Measurements from ENCODE around the gene CLDN20.

CLDN20 gene

GRCh38 chr6:155241966-155242365 is 21.8 kb upstream of the CLDN20 start:
- H3K4me3 ChIP-seq = no peak overlapping the region
- H3K27ac ChIP-seq = no peak overlapping the region

GRCh38 chr6:155244434-155244833 is 19.4 kb upstream of the CLDN20 start:
- Histone ChIP-seq H3K27ac (no peak overlapping the region), H3K4me3 (no peak overlapping the region)

- no peak overlapping the region for H3K27ac ChIP-seq
Measured at GRCh38 chr6:155245193-155245592, 18.6 kb upstream of the CLDN20 start.

GRCh38 chr6:155245831-155246230 is 18.0 kb upstream of the CLDN20 start:
- H3K4me3 ChIP-seq = no peak overlapping the region
- no peak overlapping the region for H3K27ac ChIP-seq

More at GRCh38 chr6:155245193-155245592, 18.6 kb upstream of the CLDN20 start:
- no peak overlapping the region for H3K4me3 ChIP-seq

GRCh38 chr6:155246825-155247224 is 17.0 kb upstream of the CLDN20 start:
- Histone ChIP-seq H3K27ac (no peak overlapping the region), H3K4me3 (no peak overlapping the region)

- peak overlapping the region in 1 of 21 experiments; percentile 28 for H3K27ac ChIP-seq
- H3K4me3 ChIP-seq = no peak overlapping the region
Measured at GRCh38 chr6:155247618-155248007, 16.2 kb upstream of the CLDN20 start.

- H3K4me3 ChIP-seq = peak overlapping the region in 1 of 7 experiments; percentile 11
- H3K27ac ChIP-seq = peak overlapping the region in 1 of 21 experiments; percentile 28
Measured at GRCh38 chr6:155248008-155249001, 15.5 kb upstream of the CLDN20 start.

- Histone ChIP-seq H3K27ac (no peak overlapping the region), H3K4me3 (no peak overlapping the region)
Measured at GRCh38 chr6:155250701-155251381, 13.0 kb upstream of the CLDN20 start.

GRCh38 chr6:155252581-155252980 is 11.2 kb upstream of the CLDN20 start:
- Histone ChIP-seq H3K4me3 (no peak overlapping the region), H3K27ac (no peak overlapping the region)

DNA sequence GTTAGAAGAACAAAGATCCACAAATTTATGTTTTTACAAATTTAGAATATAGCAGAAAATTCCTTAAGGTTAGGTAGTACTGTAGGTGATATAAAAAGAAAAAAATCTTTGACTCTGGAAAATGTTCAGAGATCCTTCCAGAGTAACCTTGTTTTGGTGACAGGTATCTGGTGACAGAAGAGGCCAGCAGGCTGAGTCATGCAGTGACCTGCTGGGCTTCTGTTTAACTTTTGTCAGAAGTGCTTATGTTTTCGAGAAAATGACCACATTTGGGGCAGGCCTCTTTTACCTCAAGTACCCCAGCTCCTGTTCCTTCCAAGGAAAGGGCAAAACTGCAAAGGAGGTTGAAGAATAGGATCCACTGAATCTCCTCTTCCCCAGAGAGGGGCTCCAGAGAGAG is 10.5 kb upstream of the CLDN20 start:
- Histone ChIP-seq H3K4me3 (no peak overlapping the region), H3K27ac (no peak overlapping the region)

DNA sequence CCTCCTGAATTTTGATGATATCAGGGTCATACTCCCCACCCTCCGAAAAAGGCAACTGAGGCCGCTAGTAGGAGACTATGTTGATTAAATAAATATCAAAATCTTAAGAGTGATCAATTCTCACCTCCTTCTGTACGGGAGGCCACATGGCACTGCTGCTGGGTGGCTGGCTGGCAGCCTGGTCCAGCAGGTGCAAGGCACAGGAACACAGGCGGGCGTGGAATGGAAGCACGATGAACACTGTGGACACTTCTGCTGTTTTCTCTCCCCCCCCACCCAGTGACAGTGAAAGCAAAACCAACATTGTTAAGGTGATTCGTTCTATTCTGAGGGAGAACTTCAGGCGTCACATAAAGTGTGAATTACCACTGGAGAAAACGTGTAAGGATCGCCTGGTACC is 9.7 kb upstream of the CLDN20 start:
- no peak overlapping the region for H3K27ac ChIP-seq
- no peak overlapping the region for H3K4me3 ChIP-seq

- Histone ChIP-seq H3K27ac (no peak overlapping the region), H3K4me3 (no peak overlapping the region)
Measured at GRCh38 chr6:155256122-155256795, 7.6 kb upstream of the CLDN20 start.

GRCh38 chr6:155257796-155258195 is 6.0 kb upstream of the CLDN20 start:
- no peak overlapping the region for H3K27ac ChIP-seq
- H3K4me3 ChIP-seq = no peak overlapping the region

DNA sequence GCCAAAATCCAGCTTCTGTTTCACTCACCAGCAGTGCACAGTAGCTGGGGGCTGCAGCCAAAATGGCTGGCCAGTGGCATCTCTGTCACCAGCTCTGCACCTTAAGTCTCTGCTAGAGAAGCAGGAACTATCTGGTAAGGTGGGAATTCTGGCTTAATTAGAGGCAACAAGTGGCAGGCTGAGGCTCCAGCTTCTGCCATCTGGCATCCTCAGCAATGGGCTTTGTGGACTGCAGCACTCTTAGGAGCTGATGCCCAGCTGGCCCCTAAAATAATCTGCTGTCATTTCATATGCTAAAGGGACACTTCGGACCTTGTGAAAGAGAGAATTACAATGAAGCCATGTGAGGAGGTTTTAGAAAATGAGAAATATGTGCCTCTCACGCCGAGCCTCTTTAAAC is 4.6 kb upstream of the CLDN20 start:
- no peak overlapping the region for H3K27ac ChIP-seq
- H3K4me3 ChIP-seq = no peak overlapping the region

GRCh38 chr6:155259897-155260296 is 3.9 kb upstream of the CLDN20 start:
- H3K4me3 ChIP-seq = no peak overlapping the region
- no peak overlapping the region for H3K27ac ChIP-seq

DNA sequence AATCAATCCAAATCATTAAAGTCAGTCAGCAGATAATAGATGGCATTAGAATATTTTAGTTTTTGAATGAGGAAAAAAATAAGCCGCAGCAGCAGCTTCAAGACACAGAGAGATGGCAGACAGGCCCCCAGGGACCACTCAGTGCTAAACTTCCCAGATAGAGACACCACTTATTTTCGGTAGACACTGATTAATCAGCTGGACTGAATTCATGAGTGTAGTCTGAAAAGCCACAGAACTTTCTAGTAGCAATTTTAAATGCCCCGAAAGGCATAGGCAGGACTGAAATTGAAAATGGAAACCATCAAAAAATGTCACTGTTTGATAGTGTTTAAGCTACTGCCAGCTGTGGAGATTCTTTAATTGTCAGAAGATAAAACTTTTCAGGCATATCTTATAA is 3.1 kb upstream of the CLDN20 start:
- no peak overlapping the region for H3K27ac ChIP-seq
- H3K4me3 ChIP-seq = no peak overlapping the region

GRCh38 chr6:155261111-155261900 is 2.5 kb upstream of the CLDN20 start:
- Histone ChIP-seq H3K27ac (no peak overlapping the region), H3K4me3 (no peak overlapping the region)

DNA sequence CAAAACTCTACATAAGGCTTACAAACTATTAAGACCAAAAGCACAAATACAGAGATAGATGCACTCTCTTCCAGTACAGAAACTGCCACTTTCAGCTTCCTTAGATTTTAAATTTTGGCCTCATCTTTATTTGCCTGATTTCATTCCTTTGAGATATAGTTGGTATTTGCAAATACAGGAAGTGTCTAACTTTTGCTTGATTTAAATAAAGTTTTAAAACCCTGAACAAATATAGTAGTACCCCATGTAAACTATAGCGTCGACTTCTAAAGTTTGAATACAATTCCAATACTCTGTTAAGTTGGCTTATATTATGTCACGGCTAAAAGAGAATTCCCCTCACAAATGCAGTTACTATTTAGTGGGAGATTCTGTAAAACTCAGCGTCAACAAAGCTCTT is 1.2 kb upstream of the CLDN20 start:
- H3K27ac ChIP-seq = no peak overlapping the region
- no peak overlapping the region for H3K4me3 ChIP-seq

- peak overlapping the region in 11 of 21 experiments; percentile 5 to 75 (median 47) for H3K27ac ChIP-seq
Measured at GRCh38 chr6:155264693-155265320, 994 bp downstream of the CLDN20 start.

More at GRCh38 chr6:155264693-155265320, 994 bp downstream of the CLDN20 start:
- no peak overlapping the region for H3K4me3 ChIP-seq

Data from skin epidermis (tissue), 12 donors.